Medulla oblongata (tissue), 1 donor: Measurements from ENCODE around the gene DLGAP3.

Source experiments
- DNase-seq: peaks from one replicate; pipeline ENCODE4 v3.0.0-alpha.2; 2015; ENCODE audit errors: extremely low spot score

DLGAP3 gene

GRCh38 chr1:34929853-34930701 lies 627 bp upstream of the DLGAP3 start:
- no peak for DNase-seq

DNA sequence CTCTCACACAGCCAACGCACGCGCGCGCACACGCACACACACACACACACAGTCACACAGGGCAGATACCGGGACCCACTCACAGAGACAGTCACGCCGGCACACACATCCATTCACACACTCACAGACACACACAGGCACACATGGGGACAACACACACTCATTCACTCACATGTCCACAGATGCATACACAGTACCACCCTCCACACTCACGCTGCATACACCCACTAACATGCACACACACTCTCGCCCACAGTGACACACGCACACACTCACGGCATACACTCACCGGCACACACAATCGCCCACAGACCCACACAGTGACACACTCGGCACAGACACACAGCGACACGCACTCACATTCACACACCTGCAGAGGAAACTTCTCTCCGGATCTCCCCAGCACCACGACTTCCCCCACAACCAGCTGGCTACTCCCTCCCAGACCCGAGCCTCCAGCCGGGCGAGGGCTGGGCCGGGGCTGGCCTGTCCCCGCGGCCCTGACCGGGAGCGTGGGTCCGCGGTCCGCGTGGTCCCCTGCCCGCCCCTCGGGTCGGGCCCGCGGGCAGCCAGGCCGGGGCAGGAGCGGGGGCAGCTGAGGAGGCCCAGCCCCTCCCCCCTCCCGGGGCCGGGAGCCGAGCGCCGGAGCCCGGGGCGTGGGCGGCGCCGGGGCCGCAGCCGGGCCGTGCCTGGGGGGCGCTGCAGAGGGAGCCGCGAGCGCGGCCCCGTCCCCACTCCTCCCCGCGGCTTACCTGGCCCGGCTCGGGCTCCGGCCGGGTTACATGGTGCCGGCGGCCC lies 552 bp downstream of the DLGAP3 start:
- no peak for DNase-seq

GRCh38 chr1:34928066-34928696 lies 1.3 kb downstream of the DLGAP3 start:
- no peak for DNase-seq

DNA sequence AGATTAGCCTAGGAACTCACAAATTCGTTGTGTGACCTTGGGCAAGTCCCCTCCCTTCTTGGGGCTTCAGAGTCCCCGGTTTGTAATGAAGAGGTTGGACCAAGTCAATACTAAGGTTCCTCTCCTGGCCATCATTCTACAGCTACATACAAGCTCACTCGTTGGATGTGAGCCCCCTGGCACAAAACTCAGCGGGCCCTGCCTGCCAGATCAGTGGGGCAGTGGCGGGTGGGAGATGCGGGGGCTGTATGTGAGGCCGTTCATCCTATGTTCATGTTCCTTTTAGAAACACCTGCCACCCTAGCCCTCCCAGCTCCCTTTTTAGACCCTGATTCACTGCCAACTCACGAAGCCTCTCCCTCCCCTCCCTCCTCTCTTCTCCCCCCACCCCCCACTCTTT lies 2.1 kb downstream of the DLGAP3 start:
- no peak for DNase-seq

- DNase-seq = no peak
Observed at GRCh38 chr1:34926894-34927293, 2.6 kb downstream of the DLGAP3 start.

DNA sequence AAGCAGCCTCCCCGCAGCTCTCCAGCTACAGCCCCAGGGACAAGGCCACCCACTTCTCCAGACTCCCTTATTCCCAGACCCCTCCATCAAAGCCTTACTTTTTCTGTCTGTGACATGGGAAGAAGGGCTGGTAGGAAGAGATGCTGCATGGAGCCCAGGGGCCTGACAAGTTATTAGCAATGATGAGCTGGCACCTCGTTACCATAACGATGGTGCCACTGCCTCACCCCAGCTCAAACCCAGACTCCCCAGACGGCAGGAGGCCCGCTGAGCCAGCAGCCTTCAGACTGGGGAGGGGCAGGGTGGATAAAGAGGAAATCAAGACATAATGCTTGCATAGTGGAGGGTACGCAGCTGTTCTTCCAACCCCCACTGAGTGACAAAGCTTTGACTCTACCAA lies 3.3 kb downstream of the DLGAP3 start:
- no peak for DNase-seq

- DNase-seq = no peak
Observed at GRCh38 chr1:34925730-34926129, 3.7 kb downstream of the DLGAP3 start.

GRCh38 chr1:34924759-34925555 lies 4.5 kb downstream of the DLGAP3 start:
- peak; percentile 51 for DNase-seq

DNA sequence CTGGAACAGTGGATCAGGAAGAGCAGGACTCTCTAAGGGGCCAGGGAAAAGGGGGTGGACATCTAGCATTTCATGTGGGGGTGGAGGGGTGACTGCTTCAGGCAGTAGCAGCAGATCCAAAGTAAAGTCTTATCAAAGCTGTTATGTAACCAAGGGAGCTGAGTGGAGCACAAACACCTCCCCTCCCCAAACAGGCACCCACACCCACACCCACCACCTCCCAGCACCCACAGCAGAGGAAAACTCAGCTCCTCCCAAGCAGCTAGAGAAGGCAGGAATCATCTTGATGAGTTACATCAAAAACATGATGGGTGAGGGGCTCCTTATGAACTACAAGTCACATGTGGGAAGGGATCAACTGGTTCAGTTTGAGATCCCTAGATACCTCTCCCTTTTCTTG lies 6.0 kb downstream of the DLGAP3 start:
- no peak for DNase-seq

DNA sequence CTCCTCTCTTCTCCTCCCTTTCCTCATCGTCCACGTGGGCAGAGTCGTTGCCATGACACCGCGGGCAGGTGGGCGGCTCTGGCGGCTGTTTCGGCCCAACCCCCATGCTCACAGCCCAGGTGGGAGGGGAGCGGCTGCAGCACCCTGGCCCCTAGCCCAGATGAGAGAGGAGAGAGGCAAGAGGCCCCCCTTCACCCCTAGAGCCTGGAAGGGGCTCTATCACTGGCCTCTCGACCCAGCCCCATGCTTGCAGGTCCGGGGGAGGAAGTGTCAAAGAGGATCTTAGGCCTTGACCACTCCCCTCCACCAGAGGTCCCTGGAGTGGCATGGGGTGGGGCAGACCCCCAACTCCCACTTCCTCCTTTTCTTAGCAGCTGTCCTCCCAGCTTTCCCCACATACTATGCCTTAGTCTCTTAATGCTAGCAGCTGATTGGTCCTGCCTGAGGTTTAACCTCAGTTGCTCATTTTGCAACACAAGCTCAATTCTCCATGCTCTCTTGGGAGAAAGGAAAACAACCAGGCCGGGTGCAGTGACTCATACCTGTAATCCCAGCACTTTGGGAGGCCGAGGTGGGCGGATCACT lies 10.4 kb downstream of the DLGAP3 start:
- peak; percentile 17 for DNase-seq

GRCh38 chr1:34918386-34918976 lies 11.0 kb downstream of the DLGAP3 start:
- DNase-seq = no peak

- DNase-seq = no peak
Observed at GRCh38 chr1:34917017-34917416, 12.4 kb downstream of the DLGAP3 start.

- no peak for DNase-seq
Observed at GRCh38 chr1:34916104-34916503, 13.3 kb downstream of the DLGAP3 start.

- no peak for DNase-seq
Observed at GRCh38 chr1:34915521-34915920, 13.9 kb downstream of the DLGAP3 start.

- no peak for DNase-seq
Observed at GRCh38 chr1:34914958-34915357, 14.5 kb downstream of the DLGAP3 start.

DNA sequence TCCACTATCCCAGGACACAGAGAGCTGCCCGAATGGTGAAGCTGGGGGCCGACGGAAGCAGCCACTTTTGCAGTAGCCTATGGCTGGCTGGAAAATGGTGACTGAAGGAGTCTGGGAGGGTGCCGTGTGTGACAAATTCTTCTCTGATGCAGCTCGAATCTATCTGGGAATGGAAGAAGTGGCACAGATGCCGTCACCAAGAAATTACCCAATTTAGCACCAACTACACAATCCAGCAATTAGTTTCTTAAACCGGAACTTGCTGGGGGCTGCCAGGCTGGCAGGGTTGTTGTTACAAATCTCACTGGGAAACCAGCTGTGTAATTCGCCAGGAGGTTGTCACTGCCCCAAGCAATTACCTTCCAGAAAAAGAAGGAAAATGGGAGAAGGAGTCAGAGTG lies 18.0 kb downstream of the DLGAP3 start:
- no peak for DNase-seq

- DNase-seq = no peak
Observed at GRCh38 chr1:34910425-34910824, 19.0 kb downstream of the DLGAP3 start.

DNA sequence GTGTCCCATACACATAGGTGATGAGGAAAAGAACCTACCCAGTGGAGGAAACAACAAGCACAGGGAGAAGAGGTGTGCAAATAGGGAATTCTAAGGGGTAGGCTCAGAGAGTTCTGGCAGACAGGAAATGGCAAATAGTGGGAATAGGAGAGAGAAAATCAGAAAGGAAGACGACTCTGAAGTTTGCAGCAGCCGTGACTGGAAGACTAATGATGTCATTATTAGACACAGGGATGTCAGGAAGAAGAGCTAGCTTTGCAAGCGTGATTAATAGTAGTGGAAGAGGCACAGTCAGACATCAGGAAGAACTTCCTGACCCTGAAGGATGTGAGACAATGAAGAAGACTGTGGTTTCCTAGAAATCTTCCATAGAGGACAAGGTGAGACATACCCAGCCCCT lies 21.1 kb downstream of the DLGAP3 start:
- DNase-seq = no peak

DNA sequence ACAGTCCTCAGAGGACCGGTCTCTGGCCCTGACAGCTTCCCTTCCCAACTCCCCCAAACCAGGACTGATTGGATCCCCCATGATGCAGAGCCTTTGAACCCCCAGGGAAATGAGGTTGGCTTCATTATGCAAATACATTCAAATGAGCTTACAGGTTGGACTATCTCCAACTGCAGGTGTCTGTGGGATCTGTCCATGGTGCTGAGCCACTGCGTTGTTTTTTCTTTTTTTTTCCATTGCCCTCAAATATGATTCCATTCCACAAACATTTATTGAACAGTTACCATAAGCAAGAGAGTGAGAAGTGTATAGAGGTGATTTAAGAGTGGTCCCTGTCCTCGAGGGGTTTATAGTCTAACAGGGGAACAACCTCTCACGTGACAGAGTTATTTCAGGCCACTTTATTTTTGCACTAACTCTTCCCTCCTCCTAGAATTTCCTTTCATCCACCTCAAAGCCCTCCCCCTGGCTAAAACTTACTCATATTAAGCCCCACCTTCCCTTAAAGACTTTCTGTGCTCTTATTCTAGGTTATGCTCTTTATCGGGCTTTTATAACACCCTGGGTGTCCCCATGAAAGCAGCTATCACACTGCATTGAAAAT lies 21.9 kb downstream of the DLGAP3 start:
- DNase-seq = no peak

GRCh38 chr1:34906756-34907155 lies 22.7 kb downstream of the DLGAP3 start:
- no peak for DNase-seq

DNA sequence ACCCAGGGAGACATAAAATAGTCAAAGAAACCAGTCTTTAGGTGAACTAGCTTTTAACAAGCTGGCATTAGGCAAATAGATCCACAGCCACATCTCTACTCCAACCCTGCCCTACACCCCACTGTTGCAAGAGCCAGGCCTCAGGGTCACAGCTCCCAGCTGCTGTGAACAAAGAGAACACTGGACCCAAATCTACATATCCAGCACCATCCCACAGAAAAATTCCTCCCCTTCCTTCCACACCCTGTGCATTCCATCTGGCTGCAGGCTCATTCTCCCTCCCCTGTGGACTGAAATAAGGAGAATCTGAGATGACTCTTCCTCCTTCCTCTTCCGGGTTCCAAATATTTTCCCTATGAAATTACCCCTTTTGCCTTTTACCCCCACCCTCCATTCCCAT lies 23.2 kb downstream of the DLGAP3 start:
- DNase-seq = no peak
